ENCODE data around the gene SLC16A6. TPM values are rescaled to one million over a fixed set of nuclear protein-coding genes. Genes with fewer than 3 reads are reported as not detected.

Gene SLC16A6
- total and polyA plus RNA-seq, 7 experiments from 2014 or later: 0.74 to 12.5 (median 5.8) TPM

DNA sequence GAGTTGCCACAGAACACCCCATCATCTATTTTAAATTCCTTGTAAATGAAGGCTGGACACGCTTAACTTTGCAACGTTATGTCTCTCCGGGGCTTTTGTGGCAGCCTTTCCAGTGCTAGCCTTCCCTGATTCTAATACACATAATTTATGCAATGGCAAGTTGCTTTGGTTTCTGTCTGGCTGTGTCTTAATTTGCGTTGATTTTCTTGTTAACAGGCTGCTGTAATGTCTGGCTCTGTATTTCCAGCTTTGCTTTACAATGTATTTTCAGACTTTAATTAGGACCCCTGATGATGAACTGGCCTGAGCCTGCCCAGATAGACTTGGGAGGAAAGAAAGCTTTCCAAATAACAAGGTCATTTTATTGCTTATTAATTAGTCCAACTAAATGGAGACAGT is 30.6 kb upstream of the SLC16A6 start:
- no peaks in the 10 kb centered on the region for H3K9me3 ChIP-seq (ENCODE audit: control insufficient read depth in 2 of 3, low read length in 3 of 3)
- Mint-ChIP-seq H3K4me1 (peaks cover 11 to 48% (median 29%) of the 10 kb centered on the region in 7 donors), H3K4me3 (no peak overlapping the region), H3K9me3 (no peaks in the 10 kb centered on the region), H3K36me3 (peaks cover 0 to 8% (median 3%) of the 10 kb centered on the region in 5 donors), H3K27me3 (no peaks in the 10 kb centered on the region), H3K27ac (no peak overlapping the region)
- no peak overlapping the region for H3K4me3 ChIP-seq (ENCODE audit: low read length)
- no peaks in the 10 kb centered on the region for H3K27me3 ChIP-seq (ENCODE audit: control insufficient read depth in 2 of 2, insufficient read depth in 2 of 2, low read length in 2 of 2)
- H3K27ac ChIP-seq (ENCODE audit: low read depth, low read length): no peak overlapping the region
- ChIA-PET CTCF (interaction anchor here (1.5 kb wide), 1 partner anchor 9 kb away, joined by 3 read pairs; no protein-coding TSS in a partner anchor), POLR2A (interaction anchor here (0.9 to 1.3 kb wide), 2 partner anchors 11 to 12 kb away, joined by 3 read pairs; no protein-coding TSS in a partner anchor)
- H3K4me1 ChIP-seq (ENCODE audit: control insufficient read depth in 2 of 2, insufficient read depth in 2 of 2, low read length in 2 of 2): peaks cover 12 to 14% of the 10 kb centered on the region in 2 donors
- H3K36me3 ChIP-seq (ENCODE audit: control insufficient read depth in 2 of 3, insufficient read depth in 3 of 3, low read length in 3 of 3): no peaks in the 10 kb centered on the region
- DNase-seq: no peak
- intact Hi-C loops (cut with micrococcal nuclease): no loop called here
- no peak for ATAC-seq

DNA sequence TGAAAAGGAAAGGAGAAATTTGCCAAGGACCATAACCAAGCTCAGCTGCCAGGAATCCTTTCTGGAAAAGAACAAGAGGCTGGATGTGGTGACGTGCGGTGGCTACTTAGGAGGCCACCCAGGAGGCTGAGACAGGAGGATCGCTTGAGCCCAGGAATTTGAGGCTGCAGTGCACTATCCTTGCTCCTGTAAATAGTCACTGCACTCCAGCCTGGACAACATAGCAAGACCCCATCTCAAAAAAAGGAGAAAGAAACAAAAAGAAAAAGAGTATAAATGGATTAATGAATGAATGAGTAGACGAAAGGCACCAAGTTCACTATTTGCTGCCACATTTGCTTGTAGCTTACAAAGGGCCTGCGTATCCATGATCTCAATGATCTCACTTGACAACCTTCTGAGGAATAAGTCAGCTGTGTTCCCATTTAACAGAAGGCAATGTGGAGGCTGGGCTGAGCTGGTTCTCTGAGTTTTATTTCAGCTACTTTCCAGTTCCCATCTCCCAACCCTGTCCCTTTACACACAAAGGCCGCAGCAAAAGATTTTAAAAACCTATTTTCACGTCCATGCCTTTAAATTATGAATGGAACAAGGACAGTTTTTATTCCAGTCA is 30.1 kb upstream of the SLC16A6 start:
- peaks cover 12 to 16% of the 10 kb centered on the region in 2 donors for H3K4me1 ChIP-seq (ENCODE audit: control insufficient read depth in 2 of 2, insufficient read depth in 2 of 2, low read length in 2 of 2)
- Mint-ChIP-seq H3K9me3 (peaks cover 0 to 2% (median 0%) of the 10 kb centered on the region in 11 donors), H3K27ac (peak overlapping the region in 1 of 9 donors; percentile 12), H3K27me3 (no peaks in the 10 kb centered on the region), H3K36me3 (peaks cover 0 to 8% (median 6%) of the 10 kb centered on the region in 5 donors), H3K4me1 (peaks cover 12 to 50% (median 32%) of the 10 kb centered on the region in 7 donors), H3K4me3 (no peak overlapping the region)
- no peak overlapping the region for H3K27ac ChIP-seq (ENCODE audit: low read depth, low read length)
- ATAC-seq: no peak
- intact Hi-C loops (cut with micrococcal nuclease): no loop called here
- DNase-seq: no peak
- H3K27me3 ChIP-seq (ENCODE audit: control insufficient read depth in 2 of 2, insufficient read depth in 2 of 2, low read length in 2 of 2): no peaks in the 10 kb centered on the region
- no peaks in the 10 kb centered on the region for H3K36me3 ChIP-seq (ENCODE audit: control insufficient read depth in 2 of 3, insufficient read depth in 3 of 3, low read length in 3 of 3)
- no peaks in the 10 kb centered on the region for H3K9me3 ChIP-seq (ENCODE audit: control insufficient read depth in 2 of 3, low read length in 3 of 3)
- ChIA-PET POLR2A (interaction anchor here (0.5 to 1.3 kb wide), 3 partner anchors 11 to 98 kb away, joined by 3 read pairs; no protein-coding TSS in a partner anchor), CTCF (interaction anchor here (1.5 kb wide), 1 partner anchor 9 kb away, joined by 3 read pairs; no protein-coding TSS in a partner anchor)
- no peak overlapping the region for H3K4me3 ChIP-seq (ENCODE audit: low read length)

DNA sequence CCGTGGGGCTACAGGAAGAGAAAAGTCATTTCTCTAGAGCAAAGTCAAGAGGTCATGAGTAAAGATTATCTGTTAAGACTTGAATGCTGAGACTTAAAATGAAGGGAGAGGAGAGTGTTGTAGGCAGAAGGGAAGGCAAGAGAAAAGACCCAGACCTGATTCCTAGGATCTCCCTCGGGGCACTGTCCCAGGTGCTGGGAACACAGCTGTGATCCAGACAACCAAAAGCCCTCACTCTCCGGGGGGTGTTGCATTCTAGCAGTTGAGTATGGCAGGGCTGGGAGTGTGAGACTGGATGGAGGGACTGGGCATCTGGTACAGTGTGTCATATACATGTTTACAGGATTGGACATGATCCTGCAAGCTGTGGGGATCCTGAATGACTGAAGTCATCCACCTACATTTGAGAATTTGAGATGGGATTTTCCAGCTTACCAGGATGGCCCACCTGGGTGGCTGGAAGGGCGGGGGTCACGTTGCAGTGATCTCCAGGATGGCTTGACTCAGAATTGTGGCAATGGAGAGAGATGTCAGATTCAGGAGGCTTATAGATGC is 29.5 kb upstream of the SLC16A6 start:
- H3K4me1 ChIP-seq (ENCODE audit: control insufficient read depth in 2 of 2, insufficient read depth in 2 of 2, low read length in 2 of 2): peaks cover 17 to 21% of the 10 kb centered on the region in 2 donors
- H3K36me3 ChIP-seq (ENCODE audit: control insufficient read depth in 2 of 3, insufficient read depth in 3 of 3, low read length in 3 of 3): no peaks in the 10 kb centered on the region
- H3K4me3 ChIP-seq (ENCODE audit: low read length): no peak overlapping the region
- Mint-ChIP-seq H3K4me1 (peaks cover 14 to 56% (median 36%) of the 10 kb centered on the region in 7 donors), H3K36me3 (peaks cover 0 to 9% (median 8%) of the 10 kb centered on the region in 5 donors), H3K27me3 (no peaks in the 10 kb centered on the region), H3K27ac (peak overlapping the region in 1 of 9 donors; percentile 52), H3K4me3 (no peak overlapping the region), H3K9me3 (peaks cover 0 to 4% (median 0%) of the 10 kb centered on the region in 11 donors)
- DNase-seq (no peak), ATAC-seq (no peak)
- POLR2A ChIA-PET: interaction anchor here (0.5 kb wide), 1 partner anchor 99 kb away, joined by 3 read pairs; no protein-coding TSS in a partner anchor
- intact Hi-C loops (cut with micrococcal nuclease): no loop called here
- no peak overlapping the region for H3K27ac ChIP-seq (ENCODE audit: low read depth, low read length)
- CTCF ChIA-PET: interaction anchor here (1.5 kb wide), 1 partner anchor 10 kb away, joined by 3 read pairs; no protein-coding TSS in a partner anchor
- no peaks in the 10 kb centered on the region for H3K9me3 ChIP-seq (ENCODE audit: control insufficient read depth in 2 of 3, low read length in 3 of 3)
- no peaks in the 10 kb centered on the region for H3K27me3 ChIP-seq (ENCODE audit: control insufficient read depth in 2 of 2, insufficient read depth in 2 of 2, low read length in 2 of 2)

DNA sequence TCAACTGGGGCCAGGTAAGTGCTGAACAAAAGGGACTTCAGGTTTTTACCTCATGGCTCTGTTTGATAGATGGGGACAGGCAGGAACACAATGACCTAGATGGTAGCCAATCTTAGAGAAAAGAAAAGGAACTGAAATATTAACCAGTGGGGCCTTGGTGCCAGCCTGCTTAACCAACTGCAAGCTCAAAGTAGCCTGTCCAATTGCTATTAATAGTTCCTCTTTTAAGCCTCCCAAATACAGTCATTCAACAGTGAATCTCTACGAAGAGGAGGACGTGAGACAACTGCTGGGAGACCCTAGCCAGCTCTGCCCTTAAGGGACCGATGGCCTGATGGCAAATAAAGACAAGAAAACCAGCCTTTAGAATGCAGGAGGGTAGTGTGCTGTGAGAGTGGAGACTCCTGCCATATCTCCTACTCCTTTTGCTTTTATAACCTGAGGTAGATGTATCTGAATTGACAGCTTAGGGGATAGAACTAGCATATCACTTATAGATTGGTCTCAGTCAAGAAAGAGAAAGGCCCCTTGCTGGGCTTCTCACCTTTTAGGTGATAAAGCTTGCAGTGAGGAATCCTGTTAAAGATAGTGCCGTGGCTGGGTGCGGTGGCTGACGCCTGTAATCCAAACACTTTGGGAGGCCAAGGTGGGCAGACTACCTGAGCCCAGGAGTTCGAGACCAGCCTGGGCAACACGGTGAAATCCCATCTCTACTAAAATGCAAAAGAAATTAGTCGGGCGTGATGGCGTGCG is 28.7 kb upstream of the SLC16A6 start:
- no peaks in the 10 kb centered on the region for H3K9me3 ChIP-seq (ENCODE audit: control insufficient read depth in 2 of 3, low read length in 3 of 3)
- intact Hi-C loops (cut with micrococcal nuclease): no loop called here
- Mint-ChIP-seq H3K4me3 (no peak overlapping the region), H3K4me1 (peaks cover 20 to 63% (median 42%) of the 10 kb centered on the region in 7 donors), H3K9me3 (peaks cover 0 to 4% (median 0%) of the 10 kb centered on the region in 11 donors), H3K27ac (no peak overlapping the region), H3K27me3 (no peaks in the 10 kb centered on the region), H3K36me3 (peaks cover 0 to 10% (median 8%) of the 10 kb centered on the region in 5 donors)
- no peak for DNase-seq
- no peak overlapping the region for H3K4me3 ChIP-seq (ENCODE audit: low read length)
- no peak overlapping the region for H3K27ac ChIP-seq (ENCODE audit: low read depth, low read length)
- H3K36me3 ChIP-seq (ENCODE audit: control insufficient read depth in 2 of 3, insufficient read depth in 3 of 3, low read length in 3 of 3): no peaks in the 10 kb centered on the region
- ATAC-seq: peak; percentile 59
- ChIA-PET CTCF (no interaction called here), POLR2A (interaction anchor here (0.6 to 1.1 kb wide), 4 partner anchors 9 to 60 kb away, joined by 3 to 5 read pairs (median 3); no protein-coding TSS in a partner anchor)
- no peaks in the 10 kb centered on the region for H3K27me3 ChIP-seq (ENCODE audit: control insufficient read depth in 2 of 2, insufficient read depth in 2 of 2, low read length in 2 of 2)
- H3K4me1 ChIP-seq (ENCODE audit: control insufficient read depth in 2 of 2, insufficient read depth in 2 of 2, low read length in 2 of 2): peaks cover 25 to 28% of the 10 kb centered on the region in 2 donors

DNA sequence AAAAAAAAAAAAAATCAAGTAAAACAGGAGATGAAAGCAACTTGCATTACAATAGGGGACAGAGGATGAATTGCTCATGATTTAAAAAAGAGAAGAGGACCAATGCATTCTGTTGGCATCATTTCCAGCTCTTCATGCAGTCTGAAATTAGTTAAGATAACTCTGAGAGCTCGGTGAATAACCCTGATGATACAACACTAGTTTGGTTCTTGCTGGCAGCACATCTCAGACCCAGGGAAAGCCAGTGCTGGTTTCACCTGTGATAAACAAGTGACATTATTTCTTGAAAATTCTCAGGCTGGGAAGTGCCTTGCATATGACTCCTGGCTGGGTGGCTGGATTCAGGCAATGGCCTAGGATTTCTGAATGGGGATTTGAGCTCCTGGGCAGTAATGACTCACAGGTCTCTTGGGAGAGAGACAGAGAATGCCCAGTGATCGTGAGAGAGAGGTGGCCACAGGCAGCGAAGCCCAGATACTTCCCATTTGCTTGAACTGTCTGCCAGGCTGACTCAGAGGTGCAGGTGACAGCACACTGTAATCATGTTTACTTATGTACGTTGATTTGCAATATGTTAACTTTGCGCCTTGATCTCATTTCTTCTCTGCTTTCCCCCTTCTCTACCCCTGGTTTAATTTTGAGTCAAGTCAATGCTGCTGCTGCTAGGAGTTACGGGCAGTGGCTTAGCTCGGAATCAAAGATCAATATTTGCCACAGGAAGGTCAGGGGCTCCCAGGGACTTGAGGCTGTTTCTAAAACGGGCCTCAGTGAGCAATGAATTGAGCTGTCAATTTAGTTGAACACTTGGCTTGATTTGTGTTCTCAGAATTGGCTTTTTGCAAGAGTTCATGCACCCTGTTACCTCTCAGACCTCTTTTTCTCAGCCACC is 27.4 kb upstream of the SLC16A6 start:
- Histone ChIP-seq H3K27ac (ENCODE audit: low read depth, low read length) (no peak overlapping the region), H3K9me3 (ENCODE audit: control insufficient read depth in 2 of 3, low read length in 3 of 3) (no peaks in the 10 kb centered on the region), H3K27me3 (ENCODE audit: control insufficient read depth in 2 of 2, insufficient read depth in 2 of 2, low read length in 2 of 2) (no peaks in the 10 kb centered on the region), H3K4me3 (ENCODE audit: low read length) (no peak overlapping the region), H3K4me1 (ENCODE audit: control insufficient read depth in 2 of 2, insufficient read depth in 2 of 2, low read length in 2 of 2) (peaks cover 27 to 29% of the 10 kb centered on the region in 2 donors), H3K36me3 (ENCODE audit: control insufficient read depth in 2 of 3, insufficient read depth in 3 of 3, low read length in 3 of 3) (no peaks in the 10 kb centered on the region)
- DNase-seq (no peak), ATAC-seq (peak; percentile 66)
- H3K27ac Mint-ChIP-seq: no peak overlapping the region
- no peaks in the 10 kb centered on the region for H3K27me3 Mint-ChIP-seq
- CTCF ChIA-PET: interaction anchor here (0.6 kb wide), 2 partner anchors 15 to 24 kb away, joined by 3 read pairs; no protein-coding TSS in a partner anchor
- peaks cover 0 to 9% (median 7%) of the 10 kb centered on the region in 5 donors for H3K36me3 Mint-ChIP-seq
- H3K9me3 Mint-ChIP-seq: peaks cover 0 to 4% (median 0%) of the 10 kb centered on the region in 11 donors
- no peak overlapping the region for H3K4me3 Mint-ChIP-seq
- peaks cover 16 to 64% (median 42%) of the 10 kb centered on the region in 7 donors for H3K4me1 Mint-ChIP-seq
- POLR2A ChIA-PET: interaction anchor here (0.6 to 1.1 kb wide), 5 partner anchors 10 to 44 kb away, joined by 3 read pairs; partner anchors contain the start of genes ARSG and SLC16A6
- intact Hi-C loops (cut with micrococcal nuclease): no loop called here
